Loucy (cell line): ENCODE results near the gene LNPEP.

ENCODE experiments used
- EZH2phosphoT487 ChIP-seq: fragments of 200-600 bp; IDR thresholded peaks from 2 replicates; pipeline ENCODE4 v1.6.1; 2018; ENCODE audit warnings: antibody characterized with exemption, mild to moderate bottlenecking, moderate library complexity, borderline replicate concordance
- TF ChIP-seq, protein P1 (sequence below): fragments of 200-600 bp; sonication (generic); conservative IDR thresholded peaks from 2 replicates; pipeline ENCODE4 v1.5.1; 2014; ENCODE audit warnings: mild to moderate bottlenecking, antibody characterized with exemption, low read length

- TF ChIP-seq, protein P1, sequence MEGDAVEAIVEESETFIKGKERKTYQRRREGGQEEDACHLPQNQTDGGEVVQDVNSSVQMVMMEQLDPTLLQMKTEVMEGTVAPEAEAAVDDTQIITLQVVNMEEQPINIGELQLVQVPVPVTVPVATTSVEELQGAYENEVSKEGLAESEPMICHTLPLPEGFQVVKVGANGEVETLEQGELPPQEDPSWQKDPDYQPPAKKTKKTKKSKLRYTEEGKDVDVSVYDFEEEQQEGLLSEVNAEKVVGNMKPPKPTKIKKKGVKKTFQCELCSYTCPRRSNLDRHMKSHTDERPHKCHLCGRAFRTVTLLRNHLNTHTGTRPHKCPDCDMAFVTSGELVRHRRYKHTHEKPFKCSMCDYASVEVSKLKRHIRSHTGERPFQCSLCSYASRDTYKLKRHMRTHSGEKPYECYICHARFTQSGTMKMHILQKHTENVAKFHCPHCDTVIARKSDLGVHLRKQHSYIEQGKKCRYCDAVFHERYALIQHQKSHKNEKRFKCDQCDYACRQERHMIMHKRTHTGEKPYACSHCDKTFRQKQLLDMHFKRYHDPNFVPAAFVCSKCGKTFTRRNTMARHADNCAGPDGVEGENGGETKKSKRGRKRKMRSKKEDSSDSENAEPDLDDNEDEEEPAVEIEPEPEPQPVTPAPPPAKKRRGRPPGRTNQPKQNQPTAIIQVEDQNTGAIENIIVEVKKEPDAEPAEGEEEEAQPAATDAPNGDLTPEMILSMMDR: no peak
- no peak for TF ChIP-seq EZH2phosphoT487
Observed at GRCh38 chr5:97010606-97011005, 74.7 kb downstream of the LNPEP start.
